K562 (cell line): ENCODE measurements around the gene VPS35. TPM values are rescaled to one million over a fixed set of nuclear protein-coding genes. Genes with fewer than 3 reads are reported as not detected.

Source experiments
- ATAC-seq: fragments of 200-7000 bp; cut with Tn5 transposase; 3 replicates; pipeline ENCODE4 v1.9.1; 2020; ENCODE audit warnings: moderate library complexity
- BruUV-seq: library from RNA; stranded (reverse); fragments of 400-500 nt; replicated peaks from 2 replicates; lab custom pipeline; 2021; lab: Mats Ljungman, UMichigan
- CTCF ChIA-PET: fragments of 300-600 bp; formaldehyde crosslinking; extraction: SDS; loops from one replicate; lab custom pipeline; 2021; ENCODE audit warnings: low intra/inter-chr PET ratio; lab: Yijun Ruan, JAX
- POLR2A ChIA-PET: fragments of 300-600, 350-650 bp; sonication (Branson Sonifier 250); formaldehyde crosslinking; extraction: SDS; loops from one replicate; lab custom pipeline; 2021; ENCODE audit warnings: antibody characterized with exemption, inconsistent platforms; lab: Yijun Ruan, JAX
- DNase-seq, 4 experiments: peaks; one replicate each; pipeline versions ENCODE4 v3.0.0 to v3.0.0-alpha.2; 2011 to 2018; ENCODE audit warnings: low spot score in 3 of 4, mixed read lengths in 3 of 4; ENCODE audit errors: extremely low read depth in 1 of 4
- FAIRE-seq: peaks from 2 replicates; lab custom pipeline; 2011; peaks lifted over from hg19 to GRCh38; lab: Jason Lieb, UNC
- H2AFZ ChIP-seq: 2 replicates; pipeline ENCODE4 v1.6.0; 2011; ENCODE audit warnings: low read depth, low read length, control low read depth, inconsistent platforms
- H3K27ac ChIP-seq: fragments of 200-600 bp; 3 replicates; pipeline ENCODE4 v1.8.0; 2011; ENCODE audit warnings: low read depth, mild to moderate bottlenecking, control low read depth, inconsistent platforms, low read length, moderate library complexity, mixed read lengths; ENCODE audit errors: extremely low read depth
- H3K27me3 ChIP-seq, 2 experiments: fragments of 300-600 bp in 1 of 2; 2 replicates in 1 of 2; 3 replicates in 1 of 2; pipeline versions ENCODE4 v1.6.0 to v1.8.0; 2011; ENCODE audit warnings: inconsistent platforms in 2 of 2, low read length in 2 of 2, mild to moderate bottlenecking in 1 of 2, mixed read lengths in 1 of 2, moderate library complexity in 1 of 2; ENCODE audit not compliant: control insufficient read depth in 2 of 2, insufficient read depth in 2 of 2
- H3K36me3 ChIP-seq: fragments of 300-600 bp; 3 replicates; pipeline ENCODE4 v1.8.0; 2011; ENCODE audit warnings: mild to moderate bottlenecking, low read length, inconsistent platforms; ENCODE audit not compliant: control insufficient read depth, insufficient read depth
- H3K4me1 ChIP-seq, 2 experiments: fragments of 200-600 bp in 1 of 2; replicated peaks in 1 of 2; 2 replicates in 1 of 2; 3 replicates in 1 of 2; pipeline versions ENCODE4 v1.5.1 to v1.8.0; 2011; ENCODE audit warnings: inconsistent platforms in 2 of 2, low read length in 2 of 2, mild to moderate bottlenecking in 1 of 2, mixed read lengths in 1 of 2, moderate library complexity in 1 of 2; ENCODE audit not compliant: control insufficient read depth in 2 of 2, insufficient read depth in 2 of 2
- H3K4me2 ChIP-seq: 2 replicates; pipeline ENCODE4 v1.6.1; 2011; ENCODE audit warnings: low read length, control low read depth, inconsistent platforms, mixed read lengths; ENCODE audit not compliant: insufficient read depth
- H3K4me3 ChIP-seq: fragments of 200-600 bp; sonication (generic), shearing (Covaris generic); 2 replicates; pipeline ENCODE4 v1.5.1; 2016; ENCODE audit warnings: control low read depth, inconsistent platforms
- H3K79me2 ChIP-seq: fragments of 200-600 bp; 3 replicates; pipeline ENCODE4 v1.8.0; 2011; ENCODE audit warnings: low read length, inconsistent platforms; ENCODE audit not compliant: control insufficient read depth, insufficient read depth
- H3K9ac ChIP-seq, 2 experiments: 2 replicates each; pipeline versions ENCODE4 v1.6.0 to v1.6.1; 2011; ENCODE audit warnings: low read depth in 2 of 2, low read length in 2 of 2, control low read depth in 1 of 2, inconsistent platforms in 1 of 2, mild to moderate bottlenecking in 1 of 2, mixed read lengths in 1 of 2; ENCODE audit not compliant: insufficient read depth in 1 of 2
- H3K9me1 ChIP-seq: one replicate; pipeline ENCODE4 v1.6.0; 2011; ENCODE audit warnings: inconsistent platforms, mild to moderate bottlenecking, low read length, moderate library complexity; ENCODE audit not compliant: control insufficient read depth, insufficient read depth
- H3K9me3 ChIP-seq: replicated peaks from 2 replicates; pipeline ENCODE4 v1.5.1; 2011; ENCODE audit warnings: low read depth, low read length, inconsistent platforms; ENCODE audit not compliant: control insufficient read depth, insufficient read depth
- H4K20me1 ChIP-seq: replicated peaks from 2 replicates; pipeline ENCODE4 v1.6.1; 2011; ENCODE audit warnings: low read length, inconsistent platforms, mixed read lengths; ENCODE audit not compliant: control insufficient read depth, insufficient read depth
- CTCFL ChIP-seq: IDR thresholded peaks from 2 replicates; pipeline ENCODE4 v1.6.1; 2011; ENCODE audit warnings: borderline replicate concordance, low read depth, mild to moderate bottlenecking, moderate library complexity, low read length; ENCODE audit not compliant: insufficient read depth, poor library complexity, severe bottlenecking
- MGA ChIP-seq: fragments of 450-650 bp; IDR thresholded peaks from 2 replicates; pipeline ENCODE4 v1.6.1; 2016; ENCODE audit warnings: mild to moderate bottlenecking, moderate library complexity
- RNF219 ChIP-seq: fragments of 250-450 bp; sonication (Bioruptor Pico); IDR thresholded peaks from 2 replicates; pipeline ENCODE4 v1.5.0; 2022; ENCODE audit warnings: mild to moderate bottlenecking
- SRSF3 ChIP-seq: fragments of 200-400 bp; formaldehyde crosslinking; IDR thresholded peaks from 2 replicates; pipeline ENCODE4 v1.6.1; 2016; ENCODE audit warnings: mild to moderate bottlenecking, low read length, moderate library complexity; ENCODE audit not compliant: insufficient read depth
- ZNF57 ChIP-seq: fragments of 450-650 bp; formaldehyde crosslinking; IDR thresholded peaks from 2 replicates; pipeline ENCODE4 v1.4.0; 2020; ENCODE audit warnings: mild to moderate bottlenecking, moderate library complexity
- ZNF785 ChIP-seq: fragments of 250-450 bp; sonication (Bioruptor Pico); IDR thresholded peaks from 2 replicates; pipeline ENCODE4 v1.4.0; 2020; ENCODE audit warnings: mild to moderate bottlenecking
- WGBS: fragments of 100-300 bp; shearing (Covaris generic); methylation state at CpG from one replicate; pipeline ENCODE4 v1.1.6; 2016; ENCODE audit warnings: low coverage, mixed read lengths; ENCODE audit not compliant: insufficient coverage; ENCODE audit errors: missing lambda C conversion rate; 5-methylcytosine and 5-hydroxymethylcytosine counted together
- in situ Hi-C: fragments of 300-500 bp; cut with MboI; formaldehyde crosslinking; loops from 4 replicates; pipeline ENCODE4 v1.15.0; 2018; ENCODE audit warnings: inconsistent platforms, mixed read lengths
- intact Hi-C: fragments of 100-400 bp; cut with micrococcal nuclease; formaldehyde crosslinking; loops from 2 replicates; pipeline ENCODE4 v1.14.2; 2022
- polyA plus RNA-seq, 8 experiments: library from polyadenylated mRNA; depleted of rRNA in 4 of 8; stranded (reverse) in 5 of 8; unstranded in 3 of 8; fragments of >200 nt; fragmentation: Nextera tagmentation in 2 of 8; fragmentation: Illumina TruSeq in 1 of 8; extraction: Ambion mirVana in 2 of 8; extraction: Trizol in 1 of 8; gene quantifications; 2 replicates each; pipeline versions ENCODE4 v1.2.1 to v1.2.3, GENCODE V29; 2011 to 2014; ENCODE audit warnings: inconsistent platforms in 1 of 8, missing spikeins in 1 of 8
- total RNA-seq, 7 experiments: library from RNA; depleted of rRNA in 6 of 7; stranded (reverse); fragments of >200 nt in 6 of 7; fragmentation: Illumina TruSeq in 2 of 7; extraction: Trizol in 2 of 7; gene quantifications; 2 replicates each; pipeline versions ENCODE4 v1.2.1 to v1.2.3, GENCODE V29; 2011 to 2021; ENCODE audit warnings: low replicate concordance in 1 of 7

Gene VPS35
- total and polyA plus RNA-seq, 9 of the 15 experiments (the other 6 are each of a cell fraction or from before 2014, with no cell fraction given), result 32.7 to 131 (median 66.2) TPM

GRCh38 chr16:46701615-46702014 is 12.6 kb upstream of the VPS35 start:
- intact Hi-C loops (no loop called here), in situ Hi-C loops (no loop called here)
- H3K9me3 ChIP-seq, result no peaks in the 10 kb centered on the region
- H2AFZ ChIP-seq, result no peak overlapping the region
- no peak overlapping the region for H3K9ac ChIP-seq
- no peak for ATAC-seq
- BruUV-seq, result no TSS peak
- no peaks in the 10 kb centered on the region for H3K27me3 ChIP-seq
- 89% methylated on average over 4 of the region's 4 CpGs for WGBS
- H3K9me1 ChIP-seq, result peaks cover 4% of the 10 kb centered on the region
- H3K36me3 ChIP-seq, result peaks cover 32% of the 10 kb centered on the region; the same call in 2 of the 3 replicates
- no peak for DNase-seq
- no peak overlapping the region for H3K4me3 ChIP-seq
- H3K27ac ChIP-seq, result no peak overlapping the region
- H3K79me2 ChIP-seq, result no peaks in the 10 kb centered on the region
- POLR2A ChIA-PET, result no interaction called here
- no peaks in the 10 kb centered on the region for H4K20me1 ChIP-seq
- H3K4me1 ChIP-seq, result no peaks in the 10 kb centered on the region
- CTCF ChIA-PET, result no interaction called here
- FAIRE-seq, result no peak
- no peak overlapping the region for H3K4me2 ChIP-seq
- no peak for TF ChIP-seq SRSF3
- TF ChIP-seq ZNF785, result no peak
- TF ChIP-seq MGA, result no peak
- TF ChIP-seq ZNF57 (CRISPR knock-in tag), result no peak
- TF ChIP-seq RNF219 (CRISPR knock-in tag), result no peak
- no peak for TF ChIP-seq CTCFL
